GM12891 (cell line): Measurements from ENCODE around the gene MAT1A.

Source experiments
- DNase-seq: peaks from one replicate; pipeline ENCODE4 v3.0.0; 2011; ENCODE audit warnings: low spot score; ENCODE audit not compliant: insufficient read length
- FAIRE-seq: peaks from 2 replicates; lab custom pipeline; 2011; peaks lifted over from hg19 to GRCh38; lab: Jason Lieb, UNC
- PAX5 ChIP-seq: IDR thresholded peaks from 2 replicates; pipeline ENCODE4 v1.6.1; 2011; ENCODE audit warnings: low read length, moderate library complexity, mild to moderate bottlenecking; ENCODE audit not compliant: insufficient read depth, severe bottlenecking
- POLR2A ChIP-seq: IDR thresholded peaks from 2 replicates; pipeline ENCODE4 v1.6.1; 2011; ENCODE audit warnings: low read depth, low read length, control low read depth
- POLR2AphosphoS5 ChIP-seq: IDR thresholded peaks from 2 replicates; pipeline ENCODE4 v1.6.1; 2011; ENCODE audit warnings: low read depth, low read length, control low read depth
- POU2F2 ChIP-seq: IDR thresholded peaks from 2 replicates; pipeline ENCODE4 v1.6.1; 2011; ENCODE audit warnings: low read depth, mild to moderate bottlenecking, control low read depth, low read length, moderate library complexity
- SPI1 ChIP-seq: IDR thresholded peaks from 2 replicates; pipeline ENCODE4 v1.6.1; 2011; ENCODE audit warnings: low read depth, low read length, control low read depth
- TAF1 ChIP-seq: IDR thresholded peaks from 2 replicates; pipeline ENCODE4 v1.6.1; 2011; ENCODE audit warnings: low read depth, low read length, control low read depth

MAT1A gene

GRCh38 chr10:80276335-80276734 lies 13.1 kb downstream of the MAT1A start:
- no peak for DNase-seq
- FAIRE-seq = no peak
- TF ChIP-seq SPI1 = no peak
- TF ChIP-seq POU2F2 = no peak
- no peak for TF ChIP-seq POLR2A
- no peak for TF ChIP-seq TAF1
- TF ChIP-seq PAX5 = no peak
- no peak for TF ChIP-seq POLR2AphosphoS5

- TF ChIP-seq POLR2A (no peak), PAX5 (no peak), POU2F2 (no peak), TAF1 (no peak)
- FAIRE-seq (no peak), DNase-seq (no peak)
Observed at GRCh38 chr10:80275756-80276155, 13.7 kb downstream of the MAT1A start.

GRCh38 chr10:80275135-80275498 lies 14.3 kb downstream of the MAT1A start:
- DNase-seq = no peak
- FAIRE-seq = no peak
- no peak for TF ChIP-seq POLR2A
- no peak for TF ChIP-seq SPI1
- no peak for TF ChIP-seq PAX5
- no peak for TF ChIP-seq TAF1
- no peak for TF ChIP-seq POLR2AphosphoS5
- TF ChIP-seq POU2F2 = no peak

- TF ChIP-seq PAX5 (no peak), TAF1 (no peak), POLR2A (no peak), POLR2AphosphoS5 (no peak), POU2F2 (no peak), SPI1 (no peak)
- FAIRE-seq = no peak
- DNase-seq = no peak
Observed at GRCh38 chr10:80274396-80275134, 14.9 kb downstream of the MAT1A start.

- TF ChIP-seq POU2F2 = no peak
- TF ChIP-seq SPI1 = no peak
- TF ChIP-seq POLR2AphosphoS5 = no peak
- no peak for TF ChIP-seq PAX5
- TF ChIP-seq POLR2A = no peak
- TF ChIP-seq TAF1 = no peak
- FAIRE-seq = no peak
Observed at GRCh38 chr10:80273523-80274170, 15.8 kb downstream of the MAT1A start.

GRCh38 chr10:80272793-80273522 lies 16.5 kb downstream of the MAT1A start:
- no peak for DNase-seq
- no peak for FAIRE-seq
- no peak for TF ChIP-seq TAF1
- no peak for TF ChIP-seq SPI1
- TF ChIP-seq PAX5 = no peak
- TF ChIP-seq POU2F2 = no peak
- TF ChIP-seq POLR2A = no peak
- TF ChIP-seq POLR2AphosphoS5 = no peak

More at GRCh38 chr10:80273523-80274170, 15.8 kb downstream of the MAT1A start:
- no peak for DNase-seq

- no peak for FAIRE-seq
- no peak for DNase-seq
- TF ChIP-seq POLR2A (no peak), TAF1 (no peak), PAX5 (no peak), POLR2AphosphoS5 (no peak), POU2F2 (no peak), SPI1 (no peak)
Observed at GRCh38 chr10:80271416-80271815, 18.0 kb downstream of the MAT1A start.

GRCh38 chr10:80270887-80271286 lies 18.6 kb downstream of the MAT1A start:
- DNase-seq = no peak
- TF ChIP-seq PAX5 (no peak), POU2F2 (no peak), SPI1 (no peak), POLR2A (no peak), TAF1 (no peak), POLR2AphosphoS5 (no peak)
- FAIRE-seq = no peak

GRCh38 chr10:80268938-80269588 lies 20.4 kb downstream of the MAT1A start:
- TF ChIP-seq POLR2AphosphoS5 (no peak), TAF1 (no peak), POLR2A (no peak), SPI1 (no peak), POU2F2 (no peak), PAX5 (no peak)
- FAIRE-seq (no peak), DNase-seq (no peak)
